ENCODE data around the gene CTNNBL1. TPM values are rescaled to one million over a fixed set of nuclear protein-coding genes. Genes with fewer than 3 reads are reported as not detected.

Gene CTNNBL1
- total and polyA plus RNA-seq, 2 of the 4 experiments (the other 2 are of a cell fraction), result 29.9 to 34.1 TPM

DNA sequence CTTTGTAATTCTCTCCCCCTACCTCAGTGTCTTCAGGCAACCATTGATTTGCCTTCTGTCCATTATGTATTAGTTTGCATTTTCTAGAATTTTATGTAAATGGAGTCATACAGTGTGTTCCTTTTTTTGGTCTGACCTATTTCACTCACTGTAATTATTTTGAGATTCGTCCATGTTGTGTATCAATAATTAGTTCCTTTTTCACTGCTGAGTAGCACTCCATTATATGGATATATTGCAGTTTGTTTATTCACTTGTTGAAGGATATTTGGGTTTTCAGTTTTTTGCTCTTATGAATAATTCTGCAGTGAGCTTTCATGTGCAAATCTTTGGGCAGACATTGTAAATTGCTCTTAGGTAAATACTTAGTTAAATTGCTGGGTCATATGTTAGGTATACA is 97.1 kb downstream of the CTNNBL1 start:
- Histone ChIP-seq H3K14ac (replicated peaks; ENCODE audit: low read depth, low read length) (no peak overlapping the region), H3K27me3 (ENCODE audit: control insufficient read depth, insufficient read depth, low read length) (no peaks in the 10 kb centered on the region), H4K91ac (ENCODE audit: insufficient read depth, low read depth, low read length) (no peak overlapping the region), H2BK5ac (ENCODE audit: low read depth, low read length, poor library complexity, severe bottlenecking) (no peak overlapping the region), H4K5ac (ENCODE audit: low read depth, low read length) (no peak overlapping the region), H3K27ac (ENCODE audit: insufficient read depth, low read length) (no peak overlapping the region), H2AFZ (replicated peaks; ENCODE audit: low read length, poor library complexity) (no peak overlapping the region), H2AK9ac (replicated peaks; ENCODE audit: low read depth, low read length, poor library complexity) (no peak overlapping the region), H3K56ac (ENCODE audit: extremely low read depth, insufficient read depth, low read length) (no peak overlapping the region), H4K8ac (ENCODE audit: low read depth in 2 of 2, low read length in 2 of 2) (no peak overlapping the region), H4K20me1 (ENCODE audit: insufficient read depth, low read length) (peaks cover 3% of the 10 kb centered on the region; the same call in 1 of the 2 replicates), H3K9me1 (ENCODE audit: insufficient read depth, low read length) (peaks cover 5% of the 10 kb centered on the region; the same call in 1 of the 2 replicates), H2AK5ac (ENCODE audit: low read depth, low read length) (no peak overlapping the region), H3K4ac (ENCODE audit: low read depth, low read length) (no peak overlapping the region), H3K4me1 (ENCODE audit: control insufficient read depth, insufficient read depth, low read length) (no peaks in the 10 kb centered on the region), H3K4me2 (ENCODE audit: low read depth, low read length) (no peak overlapping the region), H3K23ac (ENCODE audit: low read depth, low read length) (no peak overlapping the region), H3K36me3 (ENCODE audit: control insufficient read depth, insufficient read depth, low read length) (peaks cover 8% of the 10 kb centered on the region), H3K79me1 (ENCODE audit: low read depth in 1 of 2, low read length in 2 of 2) (peaks cover 0 to 4% of the 10 kb centered on the region in 2 experiments; a peak in 1 of 4 replicates), H3K9ac (ENCODE audit: low read depth, low read length) (no peak overlapping the region), H2BK15ac (ENCODE audit: low read depth, low read length) (no peak overlapping the region), H3K4me3 (ENCODE audit: insufficient read depth, low read depth, low read length) (no peak overlapping the region), H3K9me3 (ENCODE audit: control insufficient read depth, insufficient read depth, low read length) (no peaks in the 10 kb centered on the region), H3K18ac (ENCODE audit: low read depth, low read length) (no peak overlapping the region), H2BK20ac (ENCODE audit: low read depth, low read length) (no peak overlapping the region), H2BK120ac (ENCODE audit: low read depth, low read length) (no peak overlapping the region)
- WGBS, 2 experiments (ENCODE audit: extremely low coverage in 2 of 2, insufficient read length in 1 of 2), result no CpG with 5 or more reads among the region's 1 CpG
- CTCF ChIA-PET, result no interaction called here
- intact Hi-C loops (cut with micrococcal nuclease), result no loop called here
- DNase-seq (no peak), ATAC-seq (ENCODE audit: low read depth) (no peak)
- in situ Hi-C loops (cut with MboI; ENCODE audit: low sequenced_read_pairs), result no loop called here
- BruUV-seq (replicated peaks), result no TSS peak
- POLR2A ChIA-PET (ENCODE audit: unreplicated experiment), result no interaction called here
- TF ChIP-seq POLR2A (IDR thresholded peaks at IDR 0.05; ENCODE audit: low read depth, low read length), result no peak
- TF ChIP-seq MXI1 (IDR thresholded peaks at IDR 0.05; ENCODE audit: borderline replicate concordance, low read depth, low read length), result no peak
- TF ChIP-seq, protein P1, sequence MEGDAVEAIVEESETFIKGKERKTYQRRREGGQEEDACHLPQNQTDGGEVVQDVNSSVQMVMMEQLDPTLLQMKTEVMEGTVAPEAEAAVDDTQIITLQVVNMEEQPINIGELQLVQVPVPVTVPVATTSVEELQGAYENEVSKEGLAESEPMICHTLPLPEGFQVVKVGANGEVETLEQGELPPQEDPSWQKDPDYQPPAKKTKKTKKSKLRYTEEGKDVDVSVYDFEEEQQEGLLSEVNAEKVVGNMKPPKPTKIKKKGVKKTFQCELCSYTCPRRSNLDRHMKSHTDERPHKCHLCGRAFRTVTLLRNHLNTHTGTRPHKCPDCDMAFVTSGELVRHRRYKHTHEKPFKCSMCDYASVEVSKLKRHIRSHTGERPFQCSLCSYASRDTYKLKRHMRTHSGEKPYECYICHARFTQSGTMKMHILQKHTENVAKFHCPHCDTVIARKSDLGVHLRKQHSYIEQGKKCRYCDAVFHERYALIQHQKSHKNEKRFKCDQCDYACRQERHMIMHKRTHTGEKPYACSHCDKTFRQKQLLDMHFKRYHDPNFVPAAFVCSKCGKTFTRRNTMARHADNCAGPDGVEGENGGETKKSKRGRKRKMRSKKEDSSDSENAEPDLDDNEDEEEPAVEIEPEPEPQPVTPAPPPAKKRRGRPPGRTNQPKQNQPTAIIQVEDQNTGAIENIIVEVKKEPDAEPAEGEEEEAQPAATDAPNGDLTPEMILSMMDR (conservative IDR thresholded peaks at IDR 0.05; ENCODE audit: low read depth, low read length), result no peak
- TF ChIP-seq CHD1 (IDR thresholded peaks at IDR 0.05; ENCODE audit: low read depth, low read length), result no peak
- TF ChIP-seq MAFK (IDR thresholded peaks at IDR 0.05; ENCODE audit: low read depth, low read length), result no peak
- TF ChIP-seq RCOR1 (IDR thresholded peaks at IDR 0.05; ENCODE audit: insufficient replicate concordance, low read length), result no peak
- no peak for TF ChIP-seq BHLHE40 (IDR thresholded peaks at IDR 0.05; ENCODE audit: low read depth, low read length)
- TF ChIP-seq, protein P2, sequence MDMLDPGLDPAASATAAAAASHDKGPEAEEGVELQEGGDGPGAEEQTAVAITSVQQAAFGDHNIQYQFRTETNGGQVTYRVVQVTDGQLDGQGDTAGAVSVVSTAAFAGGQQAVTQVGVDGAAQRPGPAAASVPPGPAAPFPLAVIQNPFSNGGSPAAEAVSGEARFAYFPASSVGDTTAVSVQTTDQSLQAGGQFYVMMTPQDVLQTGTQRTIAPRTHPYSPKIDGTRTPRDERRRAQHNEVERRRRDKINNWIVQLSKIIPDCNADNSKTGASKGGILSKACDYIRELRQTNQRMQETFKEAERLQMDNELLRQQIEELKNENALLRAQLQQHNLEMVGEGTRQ (IDR thresholded peaks at IDR 0.05; ENCODE audit: low read depth, low read length), result no peak
- dilution Hi-C loops (cut with HindIII; ENCODE audit: low sequenced_read_pairs, unreplicated experiment), result no loop called here
